Ascending aorta (tissue), 2 donors: ENCODE data around the gene TBC1D1. TPM values are rescaled to one million over a fixed set of nuclear protein-coding genes. Genes with fewer than 3 reads are reported as not detected.

ENCODE experiments used
- DNase-seq, 2 donors: peaks; one replicate each; pipeline ENCODE4 v3.0.0-alpha.2; 2019; ENCODE audit warnings: low spot score in 2 of 2
- H3K27ac ChIP-seq, 2 donors: fragments of 200-600 bp; sonication (generic); one replicate each; pipeline ENCODE4 v1.5.1; 2016 to 2017; ENCODE audit warnings: mild to moderate bottlenecking in 1 of 2
- H3K27me3 ChIP-seq: fragments of 200-600 bp; sonication (generic); one replicate; pipeline ENCODE4 v1.5.1; 2017
- H3K36me3 ChIP-seq, 2 donors: fragments of 200-600 bp; sonication (generic); one replicate each; pipeline ENCODE4 v1.5.1; 2016
- H3K4me1 ChIP-seq, 2 donors: fragments of 200-600 bp; sonication (generic); one replicate each; pipeline ENCODE4 v1.5.1; 2016 to 2017; ENCODE audit warnings: mild to moderate bottlenecking in 1 of 2
- H3K4me3 ChIP-seq, 2 donors: fragments of 200-600 bp; sonication (generic); one replicate each; pipeline ENCODE4 v1.5.1; 2016 to 2017; ENCODE audit warnings: mild to moderate bottlenecking in 1 of 2
- H3K9me3 ChIP-seq, 2 donors: fragments of 200-600 bp; sonication (generic); one replicate each; pipeline ENCODE4 v1.5.1; 2016
- intact Hi-C: fragments of 100-400 bp; cut with DNase I; formaldehyde crosslinking; loops from one replicate; pipeline ENCODE4 v1.15.1; 2023
- total RNA-seq: library from RNA; depleted of rRNA; stranded (reverse); fragments of >200 nt; gene quantifications from one replicate; pipeline ENCODE4 v1.1.0, GENCODE V29; 2016
- TF ChIP-seq, protein P1 (sequence below), 3 experiments: fragments of 200-600 bp in 2 of 3; fragments of 450-650 bp in 1 of 3; sonication (generic) in 2 of 3; IDR thresholded peaks; one replicate each; pipeline ENCODE4 v1.5.1; 2016 to 2019; ENCODE audit warnings: antibody characterized with exemption in 3 of 3, mild to moderate bottlenecking in 1 of 3, moderate library complexity in 1 of 3

Gene TBC1D1
- total RNA-seq, 1 donor from 2014 or later = 132 TPM

DNA sequence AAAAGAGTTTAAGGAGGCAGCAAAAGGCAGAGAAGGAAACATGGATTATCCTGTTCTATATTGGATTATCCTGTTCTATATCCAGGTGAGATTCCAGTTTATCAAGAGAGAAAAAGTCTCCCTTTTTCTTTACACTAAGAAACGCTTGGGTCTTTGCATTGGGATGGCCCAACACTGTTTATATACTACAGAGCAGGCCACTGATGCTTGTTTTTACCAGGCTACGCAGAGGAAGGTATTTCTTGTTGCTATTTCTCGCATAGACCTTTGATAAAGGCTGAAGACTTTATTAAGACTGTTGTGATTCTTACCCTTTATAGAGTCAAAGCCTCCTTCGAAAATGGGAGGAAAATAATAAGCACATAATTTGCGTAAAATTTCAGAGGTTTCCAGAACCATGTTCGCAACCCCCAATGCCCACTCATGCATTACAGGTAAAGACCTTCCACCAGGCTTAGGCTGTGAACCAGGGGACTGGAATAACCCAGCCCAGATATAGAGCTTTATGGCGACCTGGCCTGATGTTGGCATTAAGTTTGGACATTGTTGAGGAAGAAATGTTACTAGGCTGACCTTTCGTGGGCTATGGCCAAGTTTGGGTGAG is 287.6 kb downstream of the TBC1D1 start:
- no peak overlapping the region for H3K4me3 ChIP-seq
- H3K36me3 ChIP-seq = no peaks in the 10 kb centered on the region
- no peaks in the 10 kb centered on the region for H3K27me3 ChIP-seq
- H3K27ac ChIP-seq = no peak overlapping the region
- intact Hi-C loops = loop anchor here (2.0 to 10.0 kb wide), 4 partner anchors 116 to 686 kb away; partner anchors contain the start of genes FAM114A1 and TLR10
- H3K9me3 ChIP-seq = no peaks in the 10 kb centered on the region
- H3K4me1 ChIP-seq = peaks cover 4% of the 10 kb centered on the region in 2 donors
- no peak for DNase-seq
- TF ChIP-seq, protein P1, sequence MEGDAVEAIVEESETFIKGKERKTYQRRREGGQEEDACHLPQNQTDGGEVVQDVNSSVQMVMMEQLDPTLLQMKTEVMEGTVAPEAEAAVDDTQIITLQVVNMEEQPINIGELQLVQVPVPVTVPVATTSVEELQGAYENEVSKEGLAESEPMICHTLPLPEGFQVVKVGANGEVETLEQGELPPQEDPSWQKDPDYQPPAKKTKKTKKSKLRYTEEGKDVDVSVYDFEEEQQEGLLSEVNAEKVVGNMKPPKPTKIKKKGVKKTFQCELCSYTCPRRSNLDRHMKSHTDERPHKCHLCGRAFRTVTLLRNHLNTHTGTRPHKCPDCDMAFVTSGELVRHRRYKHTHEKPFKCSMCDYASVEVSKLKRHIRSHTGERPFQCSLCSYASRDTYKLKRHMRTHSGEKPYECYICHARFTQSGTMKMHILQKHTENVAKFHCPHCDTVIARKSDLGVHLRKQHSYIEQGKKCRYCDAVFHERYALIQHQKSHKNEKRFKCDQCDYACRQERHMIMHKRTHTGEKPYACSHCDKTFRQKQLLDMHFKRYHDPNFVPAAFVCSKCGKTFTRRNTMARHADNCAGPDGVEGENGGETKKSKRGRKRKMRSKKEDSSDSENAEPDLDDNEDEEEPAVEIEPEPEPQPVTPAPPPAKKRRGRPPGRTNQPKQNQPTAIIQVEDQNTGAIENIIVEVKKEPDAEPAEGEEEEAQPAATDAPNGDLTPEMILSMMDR (IDR thresholded peaks at IDR 0.05) = no peak

DNA sequence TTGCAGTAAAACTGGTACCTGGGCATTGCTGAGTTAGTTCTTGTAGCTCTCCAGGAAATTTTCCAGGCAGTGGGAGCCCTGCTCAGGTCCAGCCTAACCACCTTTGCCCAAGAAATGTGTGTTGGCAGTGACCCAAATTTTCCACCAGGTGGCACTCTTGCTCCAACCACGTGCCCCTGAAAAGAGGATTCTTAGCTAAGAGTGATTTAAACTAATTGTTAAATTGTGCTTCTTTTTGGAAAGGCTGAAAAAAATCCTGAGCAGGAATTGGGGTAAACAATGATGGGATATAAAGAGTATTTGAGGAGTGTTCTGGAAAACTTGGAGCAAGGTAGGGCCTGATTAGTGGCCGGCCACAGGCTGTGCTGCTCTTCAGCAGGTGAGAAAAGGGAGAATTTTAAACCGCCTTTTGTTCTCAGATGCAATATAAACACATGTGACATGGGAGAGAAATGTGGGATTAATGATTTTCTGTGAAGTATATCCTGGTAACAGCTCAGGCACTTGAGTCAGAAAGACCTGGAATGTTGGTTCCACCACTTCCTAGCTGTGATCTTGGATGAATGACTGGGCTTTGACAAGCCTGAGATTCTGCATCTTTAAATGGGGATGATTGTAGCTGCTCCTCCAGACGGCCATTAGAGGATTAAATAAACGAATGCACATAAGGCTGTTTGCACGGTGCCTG is 288.9 kb downstream of the TBC1D1 start:
- intact Hi-C loops = loop anchor here (1.0 to 10.0 kb wide), 6 partner anchors 118 to 685 kb away; partner anchors contain the start of genes FAM114A1 and TLR10
- Histone ChIP-seq H3K9me3 (no peaks in the 10 kb centered on the region), H3K27me3 (no peaks in the 10 kb centered on the region), H3K27ac (no peak overlapping the region), H3K4me1 (peaks cover 4% of the 10 kb centered on the region in 2 donors), H3K4me3 (no peak overlapping the region), H3K36me3 (no peaks in the 10 kb centered on the region)
- DNase-seq = peak in 1 of 2 donors; percentile 90
- TF ChIP-seq, protein P1 (IDR thresholded peaks at IDR 0.05) = peak; percentile 88 to 94 (median 88)

DNA sequence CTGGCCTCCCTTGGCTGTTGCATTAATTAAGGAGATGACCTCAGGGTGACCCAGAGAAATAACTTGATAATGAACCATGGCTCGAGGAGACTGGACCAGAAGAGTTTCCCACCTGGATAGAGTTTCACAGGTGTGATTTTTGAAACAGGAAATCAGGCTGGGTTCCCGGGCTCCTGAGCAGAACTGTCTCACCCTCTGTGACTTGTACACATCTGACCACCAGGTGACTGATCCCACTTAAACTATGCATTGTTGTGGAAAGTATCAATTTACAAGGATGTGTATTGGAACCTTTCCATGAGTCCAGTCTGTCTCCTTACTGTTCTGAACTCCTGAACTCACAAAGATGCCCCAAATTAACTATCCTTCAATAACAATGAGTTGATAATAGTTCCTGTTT is 289.6 kb downstream of the TBC1D1 start:
- TF ChIP-seq, protein P1 (IDR thresholded peaks at IDR 0.05) = no peak
- Histone ChIP-seq H3K9me3 (no peaks in the 10 kb centered on the region), H3K4me1 (peaks cover 4% of the 10 kb centered on the region in 2 donors), H3K27me3 (no peaks in the 10 kb centered on the region), H3K27ac (no peak overlapping the region), H3K36me3 (no peaks in the 10 kb centered on the region), H3K4me3 (no peak overlapping the region)
- DNase-seq = no peak
- intact Hi-C loops = no loop called here

DNA sequence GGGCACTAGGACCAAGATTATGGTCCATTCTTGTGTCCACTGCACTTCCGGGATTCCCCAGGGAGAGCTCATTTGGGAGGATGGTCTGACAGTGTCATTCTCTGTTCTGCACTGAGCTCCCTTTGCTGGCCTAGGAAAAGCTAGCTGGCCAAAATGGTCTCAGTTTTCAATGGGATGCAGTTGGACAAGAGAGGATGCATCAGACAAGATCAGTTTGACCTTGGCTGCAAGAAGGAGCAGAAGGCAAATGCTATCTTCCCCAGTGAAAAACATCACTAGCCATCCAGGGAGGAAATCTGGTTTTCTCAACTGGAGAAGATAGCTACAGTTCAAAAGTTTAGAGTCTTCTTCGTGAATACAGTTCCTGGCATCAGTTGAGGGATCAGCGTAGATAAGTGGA is 290.4 kb downstream of the TBC1D1 start:
- H3K9me3 ChIP-seq = no peaks in the 10 kb centered on the region
- H3K4me1 ChIP-seq = peaks cover 4% of the 10 kb centered on the region in 2 donors
- no peak overlapping the region for H3K4me3 ChIP-seq
- no peaks in the 10 kb centered on the region for H3K36me3 ChIP-seq
- intact Hi-C loops = no loop called here
- no peaks in the 10 kb centered on the region for H3K27me3 ChIP-seq
- H3K27ac ChIP-seq = no peak overlapping the region
- TF ChIP-seq, protein P1 (IDR thresholded peaks at IDR 0.05) = no peak
- no peak for DNase-seq

DNA sequence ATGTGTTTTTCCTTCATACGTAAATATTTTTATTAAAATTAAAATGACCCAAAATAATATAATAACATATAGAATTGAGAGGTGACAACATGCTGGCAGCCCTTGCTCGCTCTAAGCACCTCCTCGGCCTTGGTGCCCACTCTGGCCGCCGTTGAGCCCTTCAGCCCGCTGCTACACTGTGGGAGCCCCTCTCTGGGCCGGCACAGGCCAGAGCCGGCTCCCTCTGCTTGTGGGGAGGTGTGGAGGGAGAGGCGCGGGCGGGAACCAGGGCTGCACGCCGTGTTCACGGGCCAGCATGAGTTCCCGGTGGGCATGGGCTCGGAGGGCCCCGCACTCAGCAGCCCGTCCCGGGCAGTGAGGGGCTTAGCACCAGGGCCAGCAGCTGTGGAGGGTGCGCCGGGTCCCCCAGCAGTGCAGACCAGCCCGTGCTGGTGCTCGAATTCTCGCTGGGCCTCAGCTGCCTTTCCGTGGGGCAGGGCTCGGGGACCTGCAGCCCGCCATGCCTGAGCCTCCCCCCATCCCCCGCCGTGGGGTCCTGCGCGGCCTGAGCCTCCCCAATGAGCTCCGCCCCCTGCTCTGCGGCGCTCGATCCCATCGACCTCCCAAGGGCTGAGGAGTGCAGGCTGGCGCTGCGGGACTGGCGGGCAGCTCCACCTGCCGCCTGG is 291.6 kb downstream of the TBC1D1 start:
- TF ChIP-seq, protein P1 (IDR thresholded peaks at IDR 0.05) = no peak

More for the DNA sequence above, 291.6 kb downstream of the TBC1D1 start:
- intact Hi-C loops = no loop called here
- H3K4me3 ChIP-seq = no peak overlapping the region
- H3K27ac ChIP-seq = no peak overlapping the region
- no peaks in the 10 kb centered on the region for H3K36me3 ChIP-seq
- H3K9me3 ChIP-seq = no peaks in the 10 kb centered on the region
- DNase-seq = peak in 1 of 2 donors; percentile 57
- H3K4me1 ChIP-seq = peaks cover 0 to 4% of the 10 kb centered on the region in 2 donors
- no peaks in the 10 kb centered on the region for H3K27me3 ChIP-seq
